ENCODE measurements around the gene AHNAK.

AHNAK gene

GRCh38 chr11:62539238-62539925 is 7.2 kb downstream of the AHNAK start:
- FAIRE-seq: peak; percentile 28

DNA sequence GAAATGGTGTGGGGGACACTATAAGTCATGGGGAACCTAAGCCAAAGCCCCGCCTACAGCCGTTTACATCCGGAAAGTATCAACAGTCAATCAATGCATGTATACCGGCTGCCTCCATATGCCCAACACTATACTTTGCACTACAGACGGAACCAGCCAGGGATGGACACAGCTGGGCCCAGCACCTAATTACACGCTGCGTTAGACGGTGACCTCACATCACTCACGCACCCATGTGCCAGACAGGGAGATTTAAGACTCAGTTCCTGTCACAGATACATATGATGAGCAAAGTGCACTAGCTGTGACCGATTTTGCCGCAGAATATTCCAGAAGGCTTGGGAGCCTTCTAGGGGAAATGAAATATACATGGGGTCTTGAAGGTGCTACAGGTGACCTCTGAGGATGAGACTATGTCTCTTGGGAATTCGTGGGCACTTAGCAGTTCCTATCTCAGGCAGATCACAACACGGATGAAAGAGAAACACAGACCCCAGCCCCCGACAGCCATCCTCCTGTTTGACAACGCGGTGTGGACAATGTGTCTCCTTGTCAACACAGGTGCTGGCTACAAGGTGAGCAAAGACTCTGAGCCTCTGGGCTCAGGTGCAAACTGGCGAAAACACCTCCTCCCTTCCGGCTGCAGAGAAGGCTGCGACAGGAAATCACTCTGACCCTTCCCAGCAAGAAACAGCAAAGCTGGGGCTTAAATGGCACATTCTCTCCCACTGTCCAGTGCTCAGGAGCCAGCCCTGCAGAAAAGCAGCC is 8.0 kb downstream of the AHNAK start:
- DNase-seq (ENCODE audit: insufficient read length, low spot score) (no peak), FAIRE-seq (no peak)

More at GRCh38 chr11:62539238-62539925, 7.2 kb downstream of the AHNAK start:
- DNase-seq (ENCODE audit: insufficient read length, low spot score): peak; percentile 81

GRCh38 chr11:62536301-62536957 is 10.2 kb downstream of the AHNAK start:
- FAIRE-seq (no peak), DNase-seq (ENCODE audit: insufficient read length, low spot score) (no peak)

GRCh38 chr11:62535802-62536201 is 10.8 kb downstream of the AHNAK start:
- no peak for FAIRE-seq
- no peak for DNase-seq (ENCODE audit: insufficient read length, low spot score)

DNA sequence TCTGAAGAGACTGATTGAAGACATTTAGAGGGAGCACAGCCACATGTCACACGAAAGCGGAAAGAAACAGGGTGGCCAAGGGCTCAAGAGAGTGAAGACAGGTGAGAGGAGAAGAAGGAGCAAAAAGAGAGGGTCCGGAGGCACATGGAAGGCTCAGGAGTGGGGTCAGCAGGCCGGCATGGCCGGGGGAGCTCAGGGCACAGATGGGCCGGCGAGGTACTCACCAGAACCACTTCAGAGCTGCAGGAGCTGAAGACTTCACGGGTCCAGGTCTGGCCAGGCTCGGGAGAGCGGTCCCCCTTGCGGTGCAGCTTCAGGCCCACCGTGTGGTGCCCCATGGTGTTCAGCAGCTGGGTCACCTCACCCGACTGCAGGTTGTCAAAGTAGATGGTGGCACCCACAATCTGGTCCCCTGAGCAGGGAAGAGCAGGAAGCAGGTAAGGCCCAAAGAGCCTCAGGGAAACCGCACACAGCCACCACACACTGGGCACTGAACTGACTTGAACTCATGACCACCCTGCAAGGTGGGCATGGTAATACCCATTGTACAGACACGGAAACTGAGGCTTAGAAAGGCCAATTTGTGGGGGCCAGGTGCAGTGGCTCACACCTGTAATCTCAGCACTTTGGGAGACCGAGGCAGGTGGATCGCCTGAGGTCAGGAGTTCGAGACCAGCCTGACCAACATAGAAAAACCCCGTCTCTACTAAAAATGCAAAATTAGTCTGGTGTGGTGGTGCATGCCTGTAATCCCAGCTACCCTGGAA is 11.6 kb downstream of the AHNAK start:
- DNase-seq (ENCODE audit: insufficient read length, low spot score) (no peak), FAIRE-seq (no peak)

DNA sequence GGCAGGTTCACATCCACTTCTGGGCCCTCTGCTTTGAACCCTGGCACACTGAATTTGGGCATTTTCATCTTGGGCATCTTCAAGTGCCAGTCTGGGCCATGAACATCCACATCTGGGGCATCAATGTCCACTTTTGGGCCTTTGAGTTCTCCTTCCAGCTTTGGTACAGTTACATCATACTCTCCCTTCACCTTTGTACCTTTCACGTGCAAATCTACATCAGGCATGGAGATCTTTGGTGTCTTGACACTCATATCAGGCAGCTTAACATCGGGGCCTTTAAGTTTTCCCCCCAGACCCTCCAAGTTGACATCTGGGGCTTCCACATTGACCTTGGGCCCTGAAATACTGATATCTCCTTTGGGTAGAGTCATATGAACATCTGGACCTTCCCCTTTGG is 14.5 kb downstream of the AHNAK start:
- DNase-seq (ENCODE audit: insufficient read length, low spot score) (no peak), FAIRE-seq (no peak)

DNA sequence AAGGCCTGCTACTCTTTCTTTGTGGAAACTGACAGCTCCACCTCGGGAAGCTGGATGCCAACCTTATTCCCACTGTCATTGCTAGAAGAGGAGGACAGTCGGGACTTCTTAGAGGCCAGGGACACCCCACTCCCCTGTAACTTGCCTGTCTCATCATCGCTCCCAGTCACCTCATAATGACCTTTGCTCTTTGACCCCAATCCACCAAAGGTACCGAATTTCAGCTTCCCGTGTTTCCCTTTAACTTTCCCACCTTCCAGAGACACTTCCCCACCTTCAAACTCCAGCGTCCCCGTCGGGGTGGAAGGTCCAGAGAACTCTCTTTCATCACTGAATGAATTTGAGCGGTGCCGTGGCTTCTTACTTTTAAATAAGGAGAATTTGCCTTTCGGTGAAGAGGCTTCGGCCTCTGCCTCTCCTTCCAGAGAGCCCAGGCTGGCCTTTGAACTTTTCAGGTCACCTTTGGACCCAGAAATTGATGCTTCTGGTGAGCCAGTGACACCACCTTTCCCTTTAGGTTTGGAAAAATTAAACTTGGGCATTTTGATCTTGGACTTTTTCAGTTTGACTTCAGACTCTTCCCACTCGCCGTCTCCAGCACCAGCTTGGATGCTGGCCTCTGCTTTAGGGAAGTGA is 29.8 kb downstream of the AHNAK start:
- FAIRE-seq: no peak
- no peak for DNase-seq (ENCODE audit: insufficient read length, low spot score)

- no peak for FAIRE-seq
- DNase-seq (ENCODE audit: insufficient read length, low spot score): no peak
These were observed 32.5 kb downstream of the AHNAK start for GRCh38 chr11:62514151-62514550.

DNA sequence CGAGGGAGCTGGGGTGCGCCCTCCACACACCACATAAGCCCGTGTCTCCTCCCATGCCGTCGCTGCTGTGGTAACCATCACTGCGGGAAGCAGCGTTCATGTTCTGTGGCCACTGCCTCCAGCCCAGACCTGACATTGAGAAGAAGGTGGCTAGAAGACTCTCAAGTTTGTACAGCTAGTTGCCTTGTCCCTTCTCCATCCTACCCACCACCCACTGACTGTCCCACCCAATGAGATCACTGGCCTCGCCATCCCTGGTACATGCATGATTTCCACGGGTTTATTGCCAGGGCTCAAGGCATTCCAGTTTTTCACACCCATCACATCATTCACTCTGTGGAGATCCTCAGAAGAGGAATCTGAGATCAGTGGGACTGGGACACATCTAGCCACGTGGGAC is 33.0 kb downstream of the AHNAK start:
- no peak for DNase-seq (ENCODE audit: insufficient read length, low spot score)
- FAIRE-seq: no peak

DNA sequence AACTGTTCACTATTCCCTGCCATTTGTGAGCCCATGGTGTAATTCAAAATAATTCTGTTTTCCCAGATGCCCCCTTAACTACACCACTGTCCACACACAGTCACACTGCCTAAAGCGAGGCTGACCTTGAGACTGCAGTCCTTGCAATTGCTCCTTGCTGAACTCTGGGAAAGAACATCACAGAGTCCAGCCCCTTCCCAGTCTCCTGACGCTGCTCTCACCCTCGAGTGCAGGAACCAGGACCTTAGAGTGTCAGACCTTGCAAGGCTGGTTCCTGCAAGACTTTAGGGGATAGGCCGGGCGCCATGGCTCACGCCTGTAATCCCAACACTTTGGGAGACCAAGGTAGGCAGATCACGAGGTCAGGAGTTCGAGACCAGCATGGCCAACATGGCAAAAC is 33.6 kb downstream of the AHNAK start:
- no peak for FAIRE-seq
- DNase-seq (ENCODE audit: insufficient read length, low spot score): no peak

DNA sequence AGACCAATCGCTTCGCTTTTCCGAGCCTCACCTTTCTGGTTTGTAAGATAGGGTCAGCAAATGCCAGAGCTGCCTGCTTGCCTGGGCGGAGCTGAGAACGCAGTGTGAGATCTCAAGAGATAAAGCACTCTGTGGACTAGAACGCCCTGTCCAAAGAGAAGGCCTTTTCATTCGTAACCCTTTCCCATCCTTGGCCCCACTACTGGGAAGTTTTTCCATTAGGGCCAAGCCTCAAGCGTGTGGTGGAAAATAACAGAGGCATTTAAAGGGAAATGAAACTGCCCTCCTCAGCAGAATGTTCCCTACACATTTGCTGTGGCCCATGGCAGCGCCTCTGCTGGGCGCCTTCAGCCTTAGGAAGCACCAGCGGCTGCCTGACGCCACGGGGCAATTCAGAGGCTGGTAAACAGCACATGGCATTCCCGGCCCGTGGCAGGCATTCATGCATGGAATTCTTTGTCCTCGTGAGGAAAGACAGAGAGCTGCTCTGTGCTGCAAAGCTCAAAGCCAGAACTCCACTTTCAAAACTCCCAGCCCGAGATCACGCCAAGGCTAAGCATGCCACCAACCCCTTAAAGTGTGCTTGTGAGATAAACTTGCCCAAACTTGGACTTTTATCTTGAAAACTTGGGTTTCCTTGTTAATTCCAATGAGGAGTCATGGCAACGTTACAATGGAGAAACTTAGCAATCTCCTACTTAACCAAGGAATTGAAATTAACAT is 38.1 kb downstream of the AHNAK start:
- FAIRE-seq (no peak), DNase-seq (ENCODE audit: insufficient read length, low spot score) (no peak)

GRCh38 chr11:62507125-62507422 is 39.5 kb downstream of the AHNAK start:
- DNase-seq (ENCODE audit: insufficient read length, low spot score): no peak
- no peak for FAIRE-seq

- FAIRE-seq (no peak), DNase-seq (ENCODE audit: insufficient read length, low spot score) (no peak)
These were observed 40.0 kb downstream of the AHNAK start for GRCh38 chr11:62506413-62507124.

GRCh38 chr11:62505440-62506091 is 41.0 kb downstream of the AHNAK start:
- FAIRE-seq (no peak), DNase-seq (ENCODE audit: insufficient read length, low spot score) (no peak)

DNA sequence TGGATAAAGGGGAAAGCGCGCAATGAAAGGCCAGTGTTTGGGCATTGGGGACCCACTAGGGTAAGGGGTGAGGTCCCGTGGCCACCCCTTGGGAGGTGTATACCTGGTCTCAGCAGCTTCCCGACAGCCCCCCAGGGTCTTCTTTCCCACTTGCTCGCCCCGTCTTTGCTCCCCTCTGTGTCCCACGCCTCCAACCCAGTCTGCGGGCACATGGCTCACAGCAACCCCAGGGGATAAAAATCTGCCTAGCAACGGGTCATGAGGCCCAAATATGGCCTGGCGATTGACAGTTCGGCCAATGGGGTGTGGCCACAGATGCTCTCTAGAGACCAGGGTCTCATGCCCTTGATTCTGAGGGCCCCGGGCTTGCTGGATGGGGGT is 41.6 kb downstream of the AHNAK start:
- no peak for DNase-seq (ENCODE audit: insufficient read length, low spot score)

DNA sequence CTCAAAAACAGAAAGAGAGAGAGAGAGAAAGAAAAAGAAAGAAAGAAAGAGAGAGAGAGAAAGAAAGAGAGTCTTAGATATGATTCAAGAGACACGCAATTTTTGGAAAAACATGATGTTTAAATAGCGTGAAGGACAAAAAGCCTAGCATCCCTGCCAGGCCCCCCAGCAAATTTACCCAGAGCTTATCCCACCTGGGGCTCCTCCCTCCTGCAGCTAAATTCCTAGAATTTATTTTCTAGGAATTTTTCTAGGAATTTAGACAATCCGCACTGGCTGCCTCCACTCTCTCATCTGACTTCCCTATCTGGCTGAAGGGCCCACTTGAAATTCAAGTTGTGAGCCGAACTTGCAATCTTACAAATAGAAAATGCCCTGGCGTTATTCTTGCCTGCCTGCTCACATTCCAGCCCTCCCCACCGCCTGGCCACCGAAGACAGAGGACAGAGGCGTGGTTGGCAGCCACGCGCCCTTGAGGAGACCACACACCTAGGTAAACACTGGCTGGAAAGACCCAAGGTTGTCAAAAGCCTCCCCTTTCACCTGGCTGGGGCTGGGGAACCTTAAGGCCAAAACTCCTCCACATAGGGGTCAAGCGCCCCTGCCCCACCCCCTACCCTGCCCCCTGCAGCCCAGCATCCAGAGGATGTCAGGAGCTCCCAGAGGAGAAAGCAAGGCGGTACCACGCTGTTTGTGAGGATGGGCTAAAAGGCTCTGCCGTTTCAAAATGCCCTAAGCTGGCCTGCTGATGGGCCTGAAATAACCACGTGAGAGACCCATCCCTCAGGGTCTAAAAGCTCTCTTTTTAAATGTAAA is 42.2 kb downstream of the AHNAK start:
- no peak for DNase-seq (ENCODE audit: insufficient read length, low spot score)
- FAIRE-seq: no peak

More for the DNA sequence above, 41.6 kb downstream of the AHNAK start:
- no peak for FAIRE-seq

DNA sequence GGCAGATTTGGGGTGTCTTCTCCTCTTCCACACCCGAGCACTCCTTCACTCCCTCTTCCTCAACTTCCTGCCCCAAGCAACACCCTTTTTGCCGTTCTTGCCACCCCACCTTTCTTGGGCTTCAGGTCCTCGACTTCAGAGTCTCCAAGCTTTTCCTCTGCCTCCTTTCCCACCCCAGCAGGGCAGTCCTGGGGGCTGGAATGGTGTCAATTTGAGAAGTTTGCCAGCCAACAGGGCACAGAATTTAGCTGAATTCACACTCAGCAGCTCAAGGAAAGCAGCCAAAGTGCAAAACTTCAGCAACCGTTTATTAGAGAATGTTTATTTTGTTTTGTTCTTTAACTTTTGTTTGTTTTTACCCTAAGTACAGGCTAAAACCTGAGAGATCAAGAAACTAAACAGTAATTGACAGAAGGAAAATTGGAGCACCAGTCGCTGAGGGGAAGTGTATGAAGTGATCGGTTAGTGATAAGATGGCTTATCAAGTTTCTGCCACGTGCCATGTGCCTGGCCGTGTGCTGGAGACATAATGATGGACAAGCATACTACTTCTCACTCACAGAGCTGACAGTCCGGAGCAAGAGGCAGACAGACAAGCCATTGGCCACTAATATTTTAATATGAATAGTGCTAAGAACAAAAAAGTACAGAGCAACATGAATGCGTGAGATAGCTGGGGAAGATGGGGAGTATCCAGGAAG is 44.4 kb downstream of the AHNAK start:
- FAIRE-seq (no peak), DNase-seq (ENCODE audit: insufficient read length, low spot score) (no peak)
